ENCODE measurements around the gene DCBLD1.
A peak's percentile ranks its signal among the peaks of the same experiment; 100 is the strongest.
"Not testable (repeated sequence)": the region's sequence is repeated elsewhere in the genome, so short reads cannot be mapped to it uniquely, and the experiment has no call there.

DCBLD1 gene

GRCh38 chr6:117482240-117483003 lies at the start of gene DCBLD1:
DCBLD1 (plus strand) TSS chr6:117482674; CDS start chr6:117482782, 108 bp downstream.
- DNase-seq: peak; percentile 68

DNA sequence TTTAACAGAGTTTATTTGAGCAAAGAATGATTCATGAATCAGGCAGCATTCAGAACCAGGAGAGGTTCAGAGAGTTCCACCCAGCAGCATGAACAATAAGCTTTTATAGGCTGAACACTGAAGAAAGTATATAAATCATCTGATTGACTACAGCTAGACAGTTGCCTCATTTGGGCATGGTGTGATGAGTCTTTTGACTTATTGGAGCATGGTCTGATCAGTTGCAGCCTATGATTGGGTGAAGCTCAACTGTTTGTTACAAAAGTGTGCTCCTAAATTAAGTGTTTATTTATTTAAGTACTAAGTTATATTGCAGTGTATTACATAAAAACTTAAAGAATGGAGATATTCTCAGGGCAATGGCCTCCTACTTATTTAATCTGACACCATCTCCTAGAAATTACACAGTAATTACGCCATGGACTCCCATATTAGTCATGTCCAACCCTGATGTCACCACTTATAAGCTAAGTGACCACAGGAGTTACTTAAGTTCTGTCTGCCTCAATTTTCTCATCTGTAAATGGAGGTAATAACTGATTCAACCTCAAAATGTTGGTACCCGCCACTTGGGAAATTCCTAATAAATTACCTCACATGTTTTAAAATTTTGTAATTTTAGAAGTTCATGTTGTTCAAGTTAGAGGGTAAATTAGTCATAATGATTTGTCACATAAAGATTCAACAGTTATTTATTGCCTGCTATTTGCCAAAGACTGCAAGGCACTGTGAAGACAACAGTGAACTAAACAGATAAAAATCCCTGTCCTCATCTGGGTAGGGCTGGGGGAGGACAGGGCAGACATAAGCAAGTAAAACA lies 41.6 kb upstream of the DCBLD1 start:
- DNase-seq: no peak

DNA sequence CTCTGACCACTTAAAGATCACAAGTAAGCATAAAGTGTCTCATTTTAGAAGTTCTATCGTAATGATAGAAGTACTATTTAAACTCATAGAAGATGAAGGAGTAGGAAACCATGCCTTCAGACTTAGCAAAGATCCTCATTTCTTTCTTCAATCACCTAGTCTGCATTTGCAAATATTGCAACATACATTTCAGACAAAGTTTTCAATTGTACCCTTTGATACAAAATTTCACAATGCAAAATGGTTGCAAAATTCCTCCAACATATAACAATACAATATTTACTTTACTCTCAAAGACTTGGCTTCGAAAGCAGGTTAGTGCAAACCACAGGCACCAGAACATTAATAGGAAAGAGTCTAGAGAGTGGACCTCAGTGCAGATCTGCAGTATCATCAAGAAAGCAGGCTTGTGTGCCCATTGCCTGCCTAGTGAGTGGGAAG lies 40.6 kb upstream of the DCBLD1 start:
- DNase-seq: no peak

DNA sequence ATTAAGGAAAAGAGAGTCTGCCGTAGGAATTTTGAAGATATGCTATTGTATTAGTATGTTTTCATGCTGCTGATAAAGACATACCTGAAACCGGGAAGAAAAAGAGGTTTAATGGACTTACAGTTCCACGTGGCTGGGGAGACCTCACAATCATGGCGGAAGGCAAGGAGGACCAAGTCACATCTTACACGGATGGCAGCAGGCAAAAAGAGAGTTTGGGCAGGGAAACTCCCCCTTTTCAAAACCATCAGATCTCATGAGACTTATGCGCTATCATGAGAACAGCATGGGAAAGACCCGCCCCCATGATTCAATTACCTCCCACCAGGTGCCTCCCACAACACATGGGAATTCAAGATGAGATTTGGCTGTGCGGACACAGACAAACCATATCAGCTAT lies 40.2 kb upstream of the DCBLD1 start:
- DNase-seq: not testable (repeated sequence)

DNA sequence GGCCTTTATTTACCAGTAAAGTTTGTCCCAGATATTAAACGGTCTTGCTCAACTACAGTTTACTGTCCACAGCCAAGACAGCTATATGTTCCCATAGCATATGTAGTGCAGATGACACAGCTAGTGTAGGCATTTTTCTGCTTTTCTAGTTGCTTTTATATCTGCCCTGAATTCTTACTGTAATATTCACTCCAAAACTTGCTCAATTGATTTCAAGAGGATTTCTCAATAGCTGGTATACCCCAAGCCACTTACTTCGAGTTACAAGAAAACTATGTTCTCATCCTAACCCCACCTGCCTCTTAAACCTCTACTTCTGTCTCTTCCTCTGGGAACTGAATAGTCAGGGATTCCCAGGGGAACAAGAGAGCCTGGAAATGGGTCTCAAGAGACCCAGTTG lies 37.9 kb upstream of the DCBLD1 start:
- DNase-seq: no peak

- DNase-seq: no peak
Measured at GRCh38 chr6:117446861-117447260, 35.6 kb upstream of the DCBLD1 start.

DNA sequence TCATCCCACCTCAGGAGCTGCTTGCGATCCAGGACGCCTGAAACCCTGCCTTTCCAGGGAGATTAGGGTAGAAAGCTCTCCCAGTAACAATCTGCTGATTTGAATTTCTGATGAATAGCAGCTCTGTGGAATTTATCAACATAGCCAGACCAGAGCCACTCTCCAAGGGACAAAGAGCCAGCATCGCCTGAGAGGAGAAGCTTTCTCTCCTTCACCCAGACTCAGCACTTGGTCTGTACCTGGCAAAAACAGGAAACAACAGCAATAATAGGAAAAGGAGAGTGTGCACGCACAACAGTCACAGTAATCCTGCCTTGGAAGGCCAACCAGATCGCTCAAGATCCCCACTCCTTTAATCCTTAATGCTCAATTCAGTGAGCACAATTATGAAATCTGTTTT lies 34.5 kb upstream of the DCBLD1 start:
- DNase-seq: no peak

DNA sequence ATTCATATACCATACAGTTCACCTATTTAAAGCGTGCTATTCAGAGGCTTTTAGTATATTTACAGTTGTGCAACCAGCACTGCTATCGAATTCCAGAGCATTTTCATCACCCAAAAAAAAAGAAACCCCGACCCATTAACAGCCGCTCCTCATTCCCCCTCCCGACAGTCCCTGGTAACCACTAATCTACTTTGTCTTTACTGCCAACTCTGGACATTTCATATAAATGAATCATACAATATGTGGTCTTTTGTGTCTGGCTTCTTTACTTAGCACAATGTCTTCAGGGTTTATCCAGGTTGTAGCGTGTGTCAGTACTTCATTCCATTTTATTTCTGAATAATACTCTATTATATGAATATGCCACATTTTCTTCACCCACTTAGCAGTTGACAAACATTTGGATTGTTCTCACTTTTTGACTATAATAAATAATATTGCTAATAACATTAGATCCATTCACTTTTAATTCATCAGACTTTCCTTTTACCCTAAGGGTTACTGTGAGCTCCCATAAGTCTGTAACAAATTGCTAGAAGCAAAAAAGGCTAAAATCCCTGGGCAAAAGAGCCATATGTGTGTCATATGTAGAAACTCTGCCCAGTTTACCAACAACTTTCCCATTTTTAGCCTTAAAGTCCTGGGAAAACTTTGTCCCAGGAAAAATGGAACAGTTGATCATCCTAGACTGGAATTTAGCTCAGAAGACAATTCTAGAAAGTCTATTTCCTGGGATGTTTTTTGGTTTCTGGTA lies 33.6 kb upstream of the DCBLD1 start:
- no peak for DNase-seq

GRCh38 chr6:117449549-117450439 lies 32.7 kb upstream of the DCBLD1 start:
- DNase-seq: peak; percentile 60

DNA sequence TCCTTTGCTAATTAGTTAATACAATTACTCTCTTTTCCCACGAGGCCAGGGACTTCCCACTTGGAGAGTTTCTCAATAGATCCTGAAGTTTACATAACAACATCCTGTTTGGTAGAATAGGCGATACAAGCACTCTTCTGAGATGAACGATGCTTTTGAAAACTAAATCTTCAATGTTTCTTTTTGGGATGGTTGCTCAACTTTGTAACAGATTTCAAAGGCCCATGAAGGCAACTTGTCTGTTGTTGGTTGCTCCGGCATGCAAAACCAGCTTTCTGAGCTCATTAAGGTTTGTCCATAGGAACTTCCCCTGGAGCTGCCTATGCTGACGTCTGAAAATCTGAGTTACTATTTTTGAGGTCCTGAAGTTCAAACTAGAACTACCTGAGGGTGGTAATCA lies 30.8 kb upstream of the DCBLD1 start:
- DNase-seq: no peak

GRCh38 chr6:117456250-117456649 lies 26.2 kb upstream of the DCBLD1 start:
- no peak for DNase-seq

DNA sequence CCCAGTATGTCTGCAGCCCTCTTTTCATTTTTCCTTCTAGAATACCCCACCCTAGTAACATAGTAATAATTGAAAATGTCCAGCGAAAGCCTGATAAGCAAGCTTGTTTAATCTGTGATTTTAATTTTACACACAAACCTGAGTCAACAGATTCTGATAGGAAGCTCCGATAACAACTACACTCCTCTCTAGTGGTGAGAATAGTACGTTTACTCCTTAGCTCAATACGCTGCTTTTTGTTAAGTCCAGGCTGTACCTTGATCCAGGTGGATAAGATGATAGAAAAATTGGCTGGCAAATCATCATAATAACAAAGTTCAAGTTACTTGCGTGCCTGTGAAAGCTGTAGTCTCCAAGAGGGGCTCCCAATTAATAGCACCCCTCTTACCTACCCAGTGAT lies 25.5 kb upstream of the DCBLD1 start:
- no peak for DNase-seq

DNA sequence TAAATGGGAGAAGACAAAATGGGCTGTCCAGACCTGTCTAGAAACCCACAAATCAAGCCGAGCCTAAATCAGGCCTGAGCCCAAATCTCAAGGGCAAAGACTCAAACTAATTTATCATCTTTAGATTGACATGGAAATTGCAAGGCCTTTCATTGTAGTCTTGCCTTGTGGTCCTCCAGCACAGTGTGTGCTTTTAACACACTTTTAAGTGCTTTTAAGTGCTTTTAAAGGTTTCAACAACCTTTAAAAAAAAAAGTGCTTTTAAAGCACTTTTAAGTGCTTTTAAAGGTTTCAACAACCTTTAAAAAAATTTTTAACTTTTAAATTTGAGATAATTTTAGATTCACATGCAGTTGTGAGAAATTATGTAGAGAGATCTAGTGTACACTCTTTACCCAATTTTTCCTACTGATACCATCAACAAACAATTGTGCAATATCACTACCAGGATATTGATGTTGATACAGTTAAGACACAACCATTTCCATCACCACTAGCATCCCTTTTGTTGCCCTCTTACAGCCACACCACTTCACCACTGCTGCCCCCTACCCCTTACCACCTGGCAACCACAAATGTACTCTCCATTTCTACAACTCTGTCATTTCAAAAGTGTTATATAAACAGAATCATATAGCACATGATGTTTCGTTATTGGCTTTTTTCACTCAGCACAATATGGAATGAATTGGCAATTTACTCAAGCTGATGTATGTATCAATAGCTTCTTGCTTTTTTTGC lies 23.1 kb upstream of the DCBLD1 start:
- no peak for DNase-seq

DNA sequence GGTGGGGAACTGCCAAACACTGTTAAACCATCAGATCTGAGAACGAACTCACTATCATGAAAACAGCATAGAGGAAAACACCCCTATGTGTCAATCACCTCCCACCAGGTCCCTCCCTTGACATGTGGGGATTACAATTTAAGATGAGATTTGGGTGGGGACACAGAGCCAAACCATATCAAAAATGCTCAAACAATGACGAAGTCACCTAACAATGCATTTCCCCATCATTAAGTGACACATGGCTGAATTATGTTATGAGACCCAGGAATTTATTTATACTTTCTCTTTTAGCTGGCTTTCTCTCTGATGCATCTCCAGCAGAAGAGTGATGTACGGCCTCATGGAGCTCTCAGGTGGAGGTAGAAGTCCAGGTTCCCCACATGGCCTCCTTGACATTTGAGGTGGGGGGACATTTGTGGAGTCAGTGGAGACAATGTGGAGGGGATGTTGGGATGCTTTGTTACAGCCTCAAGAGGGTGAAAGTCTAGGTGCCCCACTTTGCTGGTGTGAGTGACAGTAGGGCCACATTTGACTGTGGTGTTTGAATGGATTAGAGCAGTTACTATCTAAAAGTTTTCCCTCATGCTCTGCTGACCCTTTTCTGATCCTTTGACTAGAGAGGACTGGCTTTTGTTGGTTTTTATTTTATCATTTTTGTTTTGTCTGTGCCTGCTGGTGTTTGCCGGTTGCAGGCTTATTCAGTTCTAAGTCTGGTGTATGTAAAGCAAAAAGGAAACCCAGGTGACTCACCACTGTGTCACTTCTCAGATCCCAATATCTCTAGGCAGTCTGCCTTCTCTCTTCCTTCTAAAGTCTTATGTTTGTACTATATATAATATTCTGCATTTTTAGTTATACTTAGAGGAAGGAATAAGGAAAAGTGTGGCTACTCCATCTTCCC lies 18.5 kb upstream of the DCBLD1 start:
- no peak for DNase-seq

DNA sequence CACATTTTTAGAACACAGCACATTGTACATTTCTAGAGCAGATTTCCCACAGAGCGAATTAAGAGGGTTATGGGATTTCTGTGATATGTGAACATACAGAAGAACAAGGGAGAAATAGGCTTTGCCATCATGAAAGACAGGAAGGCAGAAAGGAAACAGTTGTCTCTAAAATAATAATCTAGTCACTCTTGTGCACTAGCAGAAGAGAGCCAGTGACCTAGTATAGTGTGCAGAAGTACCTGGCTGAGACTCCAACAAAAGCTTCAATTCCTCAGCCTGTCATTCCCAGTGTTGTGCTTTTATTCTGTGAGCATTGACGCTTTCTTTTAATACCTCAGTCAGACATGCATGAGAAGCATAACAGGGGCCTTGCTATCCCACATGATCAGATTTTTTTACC lies 17.8 kb upstream of the DCBLD1 start:
- DNase-seq: no peak

GRCh38 chr6:117465691-117466090 lies 16.8 kb upstream of the DCBLD1 start:
- no peak for DNase-seq

GRCh38 chr6:117467876-117468275 lies 14.6 kb upstream of the DCBLD1 start:
- DNase-seq: no peak

GRCh38 chr6:117468527-117468926 lies 13.9 kb upstream of the DCBLD1 start:
- DNase-seq: not testable (repeated sequence)

DNA sequence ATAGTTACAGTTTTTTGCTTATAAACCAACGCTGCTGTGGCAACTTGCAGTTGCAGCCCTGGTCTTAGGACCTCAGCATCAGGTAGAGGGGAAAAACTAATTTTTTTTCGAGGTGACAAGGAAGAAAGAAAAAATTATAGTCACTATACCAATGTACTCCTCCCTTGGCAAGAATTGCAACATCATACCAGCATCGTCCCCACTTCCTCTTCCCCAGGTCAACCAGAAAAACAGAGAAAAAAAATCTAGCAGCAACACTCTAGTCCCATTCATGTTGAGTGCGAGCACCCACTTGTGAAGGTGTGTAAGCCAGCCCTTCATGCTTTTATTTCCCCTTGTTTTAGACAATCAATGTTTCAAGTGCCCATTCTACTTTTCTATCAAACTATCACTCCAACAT lies 13.1 kb upstream of the DCBLD1 start:
- DNase-seq: no peak

DNA sequence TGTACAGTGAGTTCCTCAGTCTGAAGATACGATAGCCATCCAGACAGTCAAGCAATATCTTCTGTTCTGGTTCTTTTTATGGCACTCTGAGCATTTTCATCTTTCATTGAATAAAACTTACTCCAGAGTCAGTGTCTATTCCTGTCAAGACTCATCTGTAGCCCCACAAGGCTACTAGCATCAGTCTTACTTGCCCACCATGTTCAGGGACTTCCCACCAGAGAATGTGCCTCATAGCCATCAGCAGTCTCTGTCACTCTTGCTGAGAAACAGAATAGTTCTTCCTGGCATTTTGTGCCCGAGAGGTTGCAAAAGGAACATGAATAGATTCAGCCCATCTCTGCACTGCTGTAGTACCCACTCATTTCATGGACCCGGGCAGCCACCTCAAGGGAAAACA lies 12.7 kb upstream of the DCBLD1 start:
- no peak for DNase-seq

- DNase-seq: no peak
Measured at GRCh38 chr6:117472667-117473066, 9.8 kb upstream of the DCBLD1 start.

Measured in NCI-H69 (cell line).